HG02938 (cell line): Measurements from ENCODE around the gene CYSLTR1.
"Not testable (repeated sequence)": the region's sequence is repeated elsewhere in the genome, so short reads cannot be mapped to it uniquely, and the experiment has no call there.

ENCODE experiments used
- ATAC-seq: cut with Tn5 transposase; IDR thresholded peaks from one replicate; pipeline ENCODE4 v1.9.1; 2021; ENCODE audit warnings: mild to moderate bottlenecking, moderate library complexity; ENCODE audit not compliant: unreplicated experiment

CYSLTR1 gene

DNA sequence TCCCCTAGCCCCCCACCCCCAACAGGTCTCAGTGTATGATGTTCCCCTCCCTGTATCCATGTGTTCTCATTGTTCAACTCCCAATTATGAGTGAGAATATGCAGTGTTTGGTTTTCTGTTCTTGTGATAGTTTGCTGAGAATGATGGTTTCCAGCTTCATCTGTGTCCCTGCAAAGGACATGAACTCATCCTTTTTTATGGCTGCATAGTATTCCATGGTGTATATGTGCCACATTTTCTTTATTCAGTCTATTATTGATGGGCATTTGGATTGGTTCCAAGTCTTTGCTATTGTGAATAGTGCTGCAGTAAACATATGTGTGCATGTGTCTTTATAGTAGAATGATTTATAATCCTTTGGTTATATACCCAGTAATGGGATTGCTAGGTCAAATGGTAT is 101.4 kb downstream of the CYSLTR1 start:
- not testable (repeated sequence) for ATAC-seq
